Islet precursor cell (in vitro differentiated cells): ENCODE data around the gene FBXO30.

ENCODE experiments used
- DNase-seq: peaks from one replicate; pipeline ENCODE4 v3.0.0-alpha.2; 2018

The FBXO30 gene, protein sequence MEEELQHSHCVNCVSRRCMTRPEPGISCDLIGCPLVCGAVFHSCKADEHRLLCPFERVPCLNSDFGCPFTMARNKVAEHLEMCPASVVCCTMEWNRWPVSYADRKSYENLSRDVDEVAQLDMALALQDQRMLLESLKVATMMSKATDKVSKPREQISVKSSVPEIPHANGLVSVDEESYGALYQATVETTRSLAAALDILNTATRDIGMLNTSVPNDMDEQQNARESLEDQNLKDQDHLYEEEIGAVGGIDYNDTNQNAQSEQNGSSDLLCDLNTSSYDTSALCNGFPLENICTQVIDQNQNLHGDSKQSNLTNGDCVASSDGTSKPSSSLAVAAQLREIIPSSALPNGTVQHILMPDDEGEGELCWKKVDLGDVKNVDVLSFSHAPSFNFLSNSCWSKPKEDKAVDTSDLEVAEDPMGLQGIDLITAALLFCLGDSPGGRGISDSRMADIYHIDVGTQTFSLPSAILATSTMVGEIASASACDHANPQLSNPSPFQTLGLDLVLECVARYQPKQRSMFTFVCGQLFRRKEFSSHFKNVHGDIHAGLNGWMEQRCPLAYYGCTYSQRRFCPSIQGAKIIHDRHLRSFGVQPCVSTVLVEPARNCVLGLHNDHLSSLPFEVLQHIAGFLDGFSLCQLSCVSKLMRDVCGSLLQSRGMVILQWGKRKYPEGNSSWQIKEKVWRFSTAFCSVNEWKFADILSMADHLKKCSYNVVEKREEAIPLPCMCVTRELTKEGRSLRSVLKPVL

DNA sequence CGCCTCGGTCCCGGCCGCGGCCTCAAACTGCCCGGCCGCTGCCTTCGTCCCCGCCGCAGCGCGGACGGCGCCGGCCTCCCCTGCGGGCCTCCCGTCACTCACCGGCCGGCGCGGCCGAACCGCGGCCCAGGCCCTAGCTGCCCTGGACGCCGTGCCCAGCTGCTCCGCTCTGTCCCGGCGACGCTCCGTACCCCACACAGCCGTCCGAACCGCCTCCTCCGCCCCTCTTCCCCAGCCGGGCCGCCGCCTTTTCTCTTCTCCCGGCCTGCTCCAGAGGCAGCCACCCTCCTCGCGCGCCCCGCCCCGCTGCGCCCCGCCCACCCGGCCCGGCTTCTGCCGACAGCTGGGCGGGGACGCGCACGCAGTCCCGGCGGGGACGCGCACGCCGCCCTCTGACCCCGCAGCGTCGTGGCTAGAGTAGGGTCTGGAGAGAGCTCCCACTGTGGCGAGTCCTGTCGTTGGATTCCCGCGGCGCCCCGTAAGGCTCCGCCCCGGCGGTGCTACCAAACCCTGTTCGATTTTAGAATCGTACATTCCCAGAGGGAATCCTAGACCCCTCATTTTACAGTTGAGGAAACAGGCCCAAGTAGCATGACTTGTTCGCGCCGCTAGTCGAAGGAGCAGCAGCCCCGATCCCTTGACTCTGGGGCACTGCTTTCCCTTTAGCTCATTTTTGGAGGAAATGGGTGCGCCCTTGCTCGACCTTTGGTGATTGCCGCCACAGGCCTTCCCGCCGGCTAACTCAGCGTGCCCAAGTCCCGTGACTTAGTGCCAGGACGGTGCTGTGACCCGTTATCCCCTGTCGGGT, at the start of gene FBXO30:
Gene FBXO30 (minus strand): TSS at position 295 of the 808 bp plus-strand sequence. CDS start 8,390 bp downstream, outside the sequence.
- peak; percentile 97 for DNase-seq

DNA sequence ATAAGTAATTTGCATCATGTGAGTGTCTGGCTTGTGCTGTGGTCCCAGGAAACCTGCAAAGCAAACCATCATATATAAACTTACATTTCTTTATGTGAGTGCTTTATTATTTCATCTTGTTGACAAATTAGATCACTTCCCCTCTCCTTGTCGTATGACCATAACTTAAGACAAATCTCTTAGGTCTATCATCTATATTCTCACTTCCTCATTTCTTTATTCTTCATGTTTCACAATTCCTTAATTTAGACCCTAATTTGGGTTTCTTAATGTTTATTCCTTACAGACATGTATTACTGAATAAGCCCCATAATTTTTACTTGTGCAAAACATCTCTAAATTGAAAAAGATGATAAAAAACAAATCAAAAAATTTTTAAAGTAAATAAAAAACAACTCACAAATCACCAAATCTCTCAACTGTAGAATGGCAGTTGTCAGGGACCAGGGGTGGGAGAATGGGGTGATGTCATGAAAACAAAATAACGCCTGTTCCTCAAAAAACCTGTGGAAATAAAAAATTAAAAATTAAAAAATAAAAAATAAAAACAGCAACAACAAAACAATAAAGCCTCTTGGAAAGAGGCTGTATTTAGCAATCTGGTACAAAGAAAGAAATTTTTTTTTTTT, 49.5 kb upstream of the FBXO30 start:
- no peak for DNase-seq

DNA sequence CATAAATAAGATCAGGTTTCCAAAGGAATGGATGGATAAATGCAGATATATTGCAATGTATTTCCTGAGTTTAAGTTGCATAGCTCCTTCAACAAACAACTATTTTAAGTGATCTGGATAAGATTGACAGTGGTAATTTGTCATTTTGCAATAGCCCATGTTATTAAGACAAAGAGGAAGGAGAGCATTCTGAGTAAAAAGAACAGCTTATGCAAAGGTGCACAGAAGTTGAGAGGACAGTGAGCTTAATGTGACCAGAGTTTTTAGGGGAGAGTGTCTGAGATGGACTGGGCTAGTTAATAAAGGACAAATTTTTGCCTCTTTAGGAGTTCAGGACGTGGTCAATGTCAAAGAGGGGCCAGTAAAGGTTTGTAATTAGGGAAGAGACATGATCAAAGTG, 48.8 kb upstream of the FBXO30 start:
- no peak for DNase-seq

DNA sequence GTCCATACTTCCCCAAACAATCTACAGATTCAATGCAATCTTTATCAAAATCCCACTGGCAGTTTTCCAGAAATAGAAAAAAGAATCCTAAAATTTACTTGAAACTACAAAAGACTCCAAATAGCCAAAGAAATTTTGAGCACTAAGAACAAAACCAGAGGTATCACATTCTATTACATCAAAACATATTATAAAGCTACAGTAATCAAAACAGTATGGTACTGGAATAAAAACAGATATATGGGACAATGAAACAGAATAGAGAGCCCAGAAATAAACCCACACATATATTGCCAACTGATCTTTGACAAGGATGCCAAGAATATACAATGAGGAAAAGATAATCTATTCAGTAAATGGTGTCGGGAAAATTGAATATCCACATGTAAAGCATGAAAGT, 46.0 kb upstream of the FBXO30 start:
- no peak for DNase-seq

DNA sequence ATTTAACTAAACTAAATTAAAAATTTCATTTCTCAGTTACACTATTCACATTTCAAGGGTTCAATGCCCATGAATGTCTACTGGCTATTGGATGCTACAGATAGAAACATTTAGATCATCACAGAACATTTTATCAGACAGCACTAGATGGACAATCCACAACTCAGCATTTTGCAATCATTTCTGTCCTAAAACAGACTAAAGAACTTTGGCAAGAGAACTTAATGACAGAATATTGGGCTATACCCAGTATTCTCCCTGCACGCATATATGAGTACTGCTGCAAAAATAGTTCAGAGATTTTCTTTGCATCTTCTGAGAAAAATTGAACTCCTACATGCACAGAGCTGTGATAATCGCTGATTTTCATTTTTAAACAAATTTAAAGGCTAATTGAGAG, 36.1 kb upstream of the FBXO30 start:
- DNase-seq, result no peak

DNA sequence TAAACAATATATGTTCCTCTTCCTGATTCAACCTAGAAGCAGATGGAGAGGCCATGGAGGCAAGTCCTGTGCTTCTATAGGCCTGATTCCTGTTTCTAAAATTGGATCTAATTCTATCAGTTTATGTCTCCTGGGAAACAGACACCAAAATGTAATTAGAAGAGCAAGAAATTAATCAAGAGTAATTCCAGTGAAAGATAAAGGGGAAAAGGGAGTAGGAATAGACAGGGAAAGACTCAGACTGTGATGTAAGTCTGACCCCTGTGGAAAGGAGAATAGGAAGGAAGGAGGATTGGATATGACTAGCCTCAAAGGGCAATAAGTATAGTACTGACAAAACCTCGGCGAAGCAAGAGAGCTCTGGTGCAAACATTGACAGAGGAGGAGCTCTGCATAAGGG, 33.9 kb upstream of the FBXO30 start:
- DNase-seq, result no peak

DNA sequence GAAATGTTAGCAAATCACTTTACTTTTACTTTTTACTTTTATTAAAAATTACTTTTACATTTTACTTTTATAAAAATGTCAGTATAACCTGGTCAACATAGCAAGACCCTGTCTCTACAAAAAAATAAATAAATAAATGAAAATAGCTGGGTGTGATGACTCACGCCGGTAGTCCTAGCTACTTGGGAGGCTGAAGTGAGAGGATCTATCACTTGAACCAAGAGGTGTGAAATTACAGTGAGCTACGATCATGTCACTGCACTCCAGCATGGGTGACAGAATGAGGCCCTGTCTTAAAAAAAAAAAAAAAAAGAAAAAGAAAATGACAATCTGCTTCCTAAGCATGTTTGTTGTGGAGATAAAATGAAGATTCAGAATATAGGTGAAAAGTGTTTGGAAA, 31.0 kb upstream of the FBXO30 start:
- no peak for DNase-seq

DNA sequence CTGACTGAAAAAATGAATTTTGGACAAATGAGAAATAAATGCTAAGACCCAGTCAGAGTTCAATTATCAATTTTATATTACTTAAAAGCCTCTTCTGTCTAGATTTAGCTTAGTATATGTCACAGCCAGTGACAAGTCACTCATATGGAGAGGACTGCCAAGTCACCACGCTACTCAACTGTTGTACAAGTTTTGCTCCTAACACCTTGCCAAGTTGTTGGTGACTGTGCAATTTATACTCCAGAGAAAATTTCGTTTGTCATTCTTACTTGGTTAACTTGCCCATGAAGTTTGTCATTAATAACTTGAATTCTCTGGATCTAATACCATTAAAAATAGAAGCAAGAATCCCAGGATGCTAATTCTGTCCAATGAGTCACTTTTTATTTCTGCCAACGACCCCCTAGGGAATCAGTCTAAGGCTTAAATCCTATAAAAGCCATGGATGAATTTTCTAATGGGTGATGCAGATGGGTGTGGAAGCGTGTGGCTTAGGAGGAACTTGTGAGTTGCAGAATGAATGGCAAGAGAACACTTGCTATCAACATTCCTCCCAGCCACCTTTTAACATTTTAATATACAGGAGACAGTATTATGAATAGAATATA, 30.4 kb upstream of the FBXO30 start:
- no peak for DNase-seq

DNA sequence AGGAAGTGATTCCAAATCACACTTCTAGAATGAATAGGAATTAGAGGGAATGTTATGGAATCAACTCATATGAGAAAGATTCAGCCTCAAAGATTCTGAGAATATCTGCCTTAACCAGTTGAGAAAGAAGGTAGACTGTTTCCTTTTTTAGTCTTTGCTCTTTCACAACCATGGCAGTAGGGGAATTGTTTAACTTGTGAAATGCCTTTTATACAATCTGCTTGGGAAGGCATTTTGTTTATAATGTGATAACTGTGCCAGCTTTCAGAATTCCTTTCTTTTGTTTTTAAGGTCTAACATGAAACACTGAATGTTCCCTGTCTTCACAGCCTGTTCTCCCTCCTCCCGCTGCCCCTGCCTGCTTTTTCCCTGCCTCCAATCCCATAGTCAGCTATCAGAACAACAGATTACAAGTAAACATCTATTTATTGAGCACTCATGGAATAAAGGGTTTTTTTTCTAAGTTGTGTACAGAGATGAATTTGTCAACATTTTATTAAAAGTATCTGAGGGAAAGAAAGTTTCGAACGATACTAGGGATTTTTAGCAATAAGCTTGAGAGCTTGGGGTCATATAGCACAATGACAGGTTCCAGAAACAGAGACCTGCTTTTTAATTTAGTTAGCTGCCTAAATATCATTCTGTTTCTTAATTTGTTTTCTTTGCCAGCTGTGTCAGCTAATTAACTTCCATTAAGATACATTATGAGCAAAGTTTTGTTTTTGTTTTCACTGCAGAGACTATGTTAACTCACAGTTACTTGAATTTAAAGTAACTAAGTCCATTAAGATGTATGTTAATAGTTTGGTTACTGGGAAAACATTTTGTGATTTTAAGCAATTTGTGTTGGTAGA, 28.3 kb upstream of the FBXO30 start:
- DNase-seq, result no peak

DNA sequence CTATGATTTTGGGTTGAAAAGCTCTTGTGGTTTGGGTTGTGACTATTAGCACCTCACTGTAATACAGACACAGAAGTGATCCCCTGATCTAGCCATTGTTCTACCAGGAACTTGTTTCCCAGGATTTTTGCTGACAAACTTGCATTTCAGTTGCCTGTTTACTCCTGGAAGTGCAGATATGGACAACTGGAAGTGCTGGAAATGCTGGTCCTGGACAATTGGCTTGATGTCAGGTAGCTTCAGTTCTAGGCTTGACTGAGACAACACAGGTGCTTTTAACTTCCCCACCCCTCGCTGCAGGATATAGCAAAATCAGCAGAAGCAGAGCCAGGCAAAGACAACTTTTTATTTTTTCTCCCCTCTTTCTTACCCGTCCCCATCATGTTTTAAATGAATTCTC, 27.1 kb upstream of the FBXO30 start:
- DNase-seq, result peak; percentile 72

DNA sequence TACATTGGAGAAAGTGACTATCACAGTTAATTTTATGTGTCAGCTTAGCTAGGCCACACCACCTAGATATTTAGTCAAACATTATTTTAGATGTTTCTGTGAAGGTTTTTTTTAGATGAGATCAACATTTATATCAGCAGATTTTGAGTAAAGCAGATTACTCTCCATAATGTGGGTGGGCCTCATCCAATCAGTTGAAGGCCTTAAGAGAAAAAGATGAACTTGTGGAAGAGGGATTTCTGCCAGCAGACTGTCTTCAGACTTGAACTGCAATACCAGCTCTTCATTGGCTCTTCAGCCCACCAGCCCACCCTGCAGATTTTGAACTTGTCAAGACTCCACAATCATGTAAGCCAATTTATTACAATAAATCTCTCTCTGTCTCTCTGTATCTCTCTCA, 25.1 kb upstream of the FBXO30 start:
- no peak for DNase-seq

DNA sequence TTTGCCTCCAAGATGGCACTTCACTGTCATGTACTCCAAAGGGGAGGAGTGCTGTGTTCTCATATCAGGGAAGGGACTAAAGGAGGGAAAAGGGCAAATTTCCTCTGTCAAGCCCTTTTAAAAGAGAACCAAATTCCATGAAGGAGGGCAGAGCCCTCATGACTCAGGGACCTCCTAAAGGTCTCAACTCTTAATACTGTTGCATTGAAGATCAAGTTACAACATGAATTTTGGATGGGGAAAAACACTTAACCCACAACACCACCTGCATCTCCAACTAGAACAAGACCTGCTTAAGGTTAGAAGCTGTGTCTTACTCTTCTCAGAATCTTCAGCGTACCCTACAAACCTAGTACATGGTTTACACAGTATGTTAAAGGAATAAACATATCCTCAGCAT, 23.7 kb upstream of the FBXO30 start:
- DNase-seq, result no peak

DNA sequence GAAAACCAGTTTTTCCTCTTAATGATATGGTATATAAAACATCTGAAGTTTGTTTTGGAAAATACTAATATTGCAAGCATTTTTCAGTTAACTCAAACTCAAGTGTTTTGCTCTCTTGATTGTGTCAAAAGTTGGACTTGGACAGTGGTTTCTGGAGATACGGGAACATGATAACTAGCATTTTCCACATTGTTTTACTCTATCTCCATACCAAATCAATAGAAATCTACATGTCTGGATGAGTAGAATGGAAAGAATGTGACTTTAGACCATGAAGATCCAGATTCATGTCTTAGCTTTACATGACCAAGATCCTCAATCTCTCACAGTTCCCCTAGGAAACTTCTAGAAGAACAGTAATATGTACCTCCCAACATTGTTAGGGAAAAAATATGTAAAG, 22.2 kb upstream of the FBXO30 start:
- no peak for DNase-seq

DNA sequence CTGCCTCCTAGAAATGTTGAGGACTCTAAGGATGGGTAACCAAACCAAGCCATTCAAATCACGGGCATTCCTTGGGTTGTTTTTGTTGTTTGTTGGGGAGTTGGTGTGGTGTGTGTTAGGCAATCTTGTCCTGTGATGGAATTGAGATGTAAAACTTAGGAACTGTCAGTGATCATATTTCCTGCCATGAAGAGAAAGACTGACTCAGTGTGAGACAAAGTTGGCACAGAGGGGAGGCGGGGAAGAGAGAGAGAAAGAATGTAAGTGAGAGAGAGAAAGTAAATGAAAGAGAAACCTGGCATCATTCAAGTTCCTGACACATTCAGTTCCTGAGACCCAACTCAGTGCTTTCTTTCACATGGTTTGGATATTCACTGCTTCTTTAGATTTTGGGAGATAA, 21.6 kb upstream of the FBXO30 start:
- no peak for DNase-seq

DNA sequence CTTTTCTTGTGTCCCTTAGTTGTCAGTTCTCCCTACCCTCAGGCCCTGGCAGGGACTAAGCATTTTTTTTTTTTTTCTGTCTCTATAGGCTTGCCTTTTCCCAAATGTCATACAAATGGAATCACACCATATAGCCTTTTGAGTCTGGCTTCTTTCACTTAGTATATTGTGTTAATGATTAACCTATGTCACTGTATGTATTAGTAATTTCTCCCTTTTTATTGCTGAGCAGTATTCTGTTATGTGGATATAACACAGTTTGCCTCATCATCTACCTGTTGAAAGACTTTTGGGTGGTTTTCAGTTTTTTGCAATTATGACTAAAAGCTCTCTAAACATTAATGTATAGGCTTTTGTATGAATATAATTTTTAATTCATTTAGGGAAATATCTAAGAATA, 16.0 kb upstream of the FBXO30 start:
- no peak for DNase-seq

DNA sequence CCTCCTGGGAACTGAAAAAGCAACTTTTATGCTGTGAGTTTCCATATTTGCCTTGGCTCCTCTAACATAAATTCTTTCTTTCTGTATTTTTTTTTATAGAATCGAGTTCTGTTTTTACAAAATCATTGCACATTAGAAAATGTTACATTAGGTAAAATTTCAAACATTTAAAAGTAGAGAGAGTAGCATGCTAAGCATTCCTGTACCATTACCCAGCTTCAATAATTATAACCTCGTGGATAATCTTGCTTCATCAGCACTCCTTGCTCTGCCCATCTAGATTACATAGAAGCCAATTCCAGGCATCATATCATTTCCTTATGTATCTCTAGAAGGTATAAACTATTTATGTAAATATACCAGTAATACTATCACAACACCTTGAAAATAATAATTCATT, 15.4 kb upstream of the FBXO30 start:
- DNase-seq, result no peak

DNA sequence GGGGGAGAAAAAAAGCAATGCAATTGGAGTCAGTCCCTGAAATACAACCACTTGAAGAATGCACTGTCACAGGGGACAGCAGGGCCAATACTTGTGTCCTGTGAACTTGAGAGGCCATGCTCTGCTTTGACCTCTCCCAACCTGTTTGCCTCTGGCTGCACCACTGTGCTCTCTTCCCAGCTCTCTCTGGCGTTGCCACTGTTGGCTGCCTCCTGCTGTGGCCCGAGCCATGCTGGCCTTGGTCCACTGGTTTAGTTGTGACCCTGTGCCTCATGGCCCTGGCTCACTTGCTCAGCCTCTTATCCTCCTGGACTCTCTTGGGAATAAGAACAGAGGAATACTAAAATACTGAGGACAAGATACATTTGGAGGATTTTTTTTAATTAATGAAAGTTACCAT, 14.5 kb upstream of the FBXO30 start:
- DNase-seq, result no peak

DNA sequence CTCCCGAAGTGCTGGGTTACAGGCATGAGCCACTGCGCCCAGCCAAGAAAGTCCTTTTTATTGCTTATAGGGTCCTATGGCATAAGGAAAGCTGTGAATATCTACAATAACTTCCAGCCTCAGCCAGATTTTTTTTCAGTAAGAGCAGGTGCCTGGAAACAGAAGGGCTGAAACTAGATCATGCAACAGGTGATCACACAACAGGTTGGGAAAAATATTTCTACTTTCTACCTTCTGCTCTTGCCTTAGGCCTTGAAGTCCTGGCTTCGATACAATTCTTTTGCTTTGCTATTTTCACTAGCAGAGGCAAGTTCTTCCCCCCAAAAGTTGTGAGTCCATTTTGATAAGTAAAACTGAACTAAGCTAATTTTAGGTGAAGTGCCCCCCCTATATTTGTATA, 9.7 kb upstream of the FBXO30 start:
- DNase-seq, result no peak

DNA sequence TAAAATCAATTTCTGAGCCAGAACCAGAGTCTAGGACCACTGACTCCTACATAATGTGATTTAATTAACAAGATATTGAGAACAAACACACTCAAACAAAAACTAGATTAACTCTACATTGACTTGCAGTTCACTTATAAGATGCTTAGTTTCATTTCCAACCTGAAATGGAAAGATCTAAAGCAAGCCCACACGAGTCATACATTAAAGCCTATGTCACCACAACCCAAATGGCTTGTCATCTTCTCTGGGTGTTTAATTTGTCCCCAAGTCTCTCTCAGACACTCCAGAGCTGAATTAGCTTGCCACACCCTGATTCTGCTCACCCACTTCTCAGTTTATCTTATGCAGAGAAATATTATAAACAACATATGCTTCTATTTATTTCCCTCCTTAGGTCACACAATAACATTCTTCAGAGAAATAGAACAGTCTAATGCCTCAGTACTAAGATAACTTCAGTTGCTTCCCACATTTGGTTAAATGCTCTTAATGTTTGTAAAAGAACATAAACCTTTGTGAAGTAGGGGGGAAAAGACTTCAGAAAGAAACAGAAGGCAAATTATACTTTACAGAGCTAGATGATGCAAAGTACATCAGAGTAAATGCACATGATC, 8.8 kb upstream of the FBXO30 start:
- no peak for DNase-seq

DNA sequence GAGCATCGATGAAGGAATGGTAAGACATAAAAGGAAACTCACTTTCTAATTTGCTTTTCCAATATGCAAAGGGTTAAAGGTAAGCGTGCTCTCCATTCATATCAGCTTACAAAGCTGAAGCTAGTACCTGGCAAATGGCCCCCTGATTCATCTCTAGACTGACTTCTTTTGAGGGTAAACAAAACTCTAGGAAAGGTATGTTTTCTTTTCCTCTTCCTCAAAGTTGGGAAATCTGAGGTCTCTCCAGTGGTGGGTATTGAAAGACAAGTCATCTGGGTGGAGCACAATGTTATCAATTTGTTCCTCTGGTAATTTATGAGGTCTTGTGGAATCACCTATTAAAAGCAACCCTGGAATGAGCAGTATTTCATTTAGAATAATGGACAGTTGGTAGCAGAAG, 7.9 kb upstream of the FBXO30 start:
- no peak for DNase-seq

DNA sequence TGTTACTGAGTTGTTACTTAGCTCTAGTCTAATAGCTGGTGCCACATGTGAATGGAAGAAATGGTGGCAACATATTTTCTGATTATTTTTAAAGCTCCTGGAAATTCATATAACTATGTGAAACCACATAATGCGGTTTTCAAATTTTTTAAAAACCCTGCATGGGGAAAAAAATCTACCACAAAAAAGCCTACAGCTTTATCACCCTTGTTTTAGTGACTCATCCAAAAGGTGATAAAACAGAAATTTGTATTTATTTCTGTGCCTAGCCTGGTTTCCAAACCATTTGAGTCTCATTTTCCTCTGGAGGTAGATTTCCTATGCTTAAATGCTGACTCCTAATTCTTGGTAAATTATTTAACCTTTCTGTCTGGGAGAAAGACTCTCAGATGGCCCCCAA, 5.4 kb upstream of the FBXO30 start:
- DNase-seq, result no peak
